DND-41 (cell line): ENCODE results near the gene RBM44.

Experiments used
- EZH2 ChIP-seq: IDR thresholded peaks from 3 replicates; pipeline ENCODE4 v1.6.1; 2012; ENCODE audit warnings: borderline replicate concordance, low read depth, mild to moderate bottlenecking, moderate library complexity, low read length, inconsistent platforms; ENCODE audit not compliant: severe bottlenecking
- TF ChIP-seq, protein P1 (sequence below): IDR thresholded peaks from 2 replicates; pipeline ENCODE4 v1.5.1; 2012; ENCODE audit warnings: borderline replicate concordance, low read length, moderate library complexity, mild to moderate bottlenecking; ENCODE audit not compliant: poor library complexity, severe bottlenecking; ENCODE audit errors: extremely low read depth

DNA sequence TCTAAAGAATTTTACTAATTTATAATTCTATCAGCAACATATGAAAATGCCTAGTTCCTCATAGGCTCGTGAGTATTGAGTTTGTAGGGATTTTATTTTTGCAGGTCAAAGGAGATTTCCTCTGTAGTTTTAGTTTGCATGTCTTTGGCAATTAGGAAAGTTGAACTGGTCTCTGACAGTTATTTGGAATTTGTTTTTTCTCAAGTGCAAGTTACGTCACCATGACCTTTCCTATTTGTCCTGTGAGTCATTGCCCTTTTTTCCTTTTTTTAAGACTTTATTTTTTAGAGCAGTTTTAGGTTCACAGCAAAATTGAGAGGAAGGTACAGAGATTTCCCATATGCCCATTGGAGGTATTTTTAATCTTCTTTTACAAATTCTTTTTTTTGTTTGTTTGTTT, 89.8 kb downstream of the RBM44 start:
- TF ChIP-seq, protein P1, sequence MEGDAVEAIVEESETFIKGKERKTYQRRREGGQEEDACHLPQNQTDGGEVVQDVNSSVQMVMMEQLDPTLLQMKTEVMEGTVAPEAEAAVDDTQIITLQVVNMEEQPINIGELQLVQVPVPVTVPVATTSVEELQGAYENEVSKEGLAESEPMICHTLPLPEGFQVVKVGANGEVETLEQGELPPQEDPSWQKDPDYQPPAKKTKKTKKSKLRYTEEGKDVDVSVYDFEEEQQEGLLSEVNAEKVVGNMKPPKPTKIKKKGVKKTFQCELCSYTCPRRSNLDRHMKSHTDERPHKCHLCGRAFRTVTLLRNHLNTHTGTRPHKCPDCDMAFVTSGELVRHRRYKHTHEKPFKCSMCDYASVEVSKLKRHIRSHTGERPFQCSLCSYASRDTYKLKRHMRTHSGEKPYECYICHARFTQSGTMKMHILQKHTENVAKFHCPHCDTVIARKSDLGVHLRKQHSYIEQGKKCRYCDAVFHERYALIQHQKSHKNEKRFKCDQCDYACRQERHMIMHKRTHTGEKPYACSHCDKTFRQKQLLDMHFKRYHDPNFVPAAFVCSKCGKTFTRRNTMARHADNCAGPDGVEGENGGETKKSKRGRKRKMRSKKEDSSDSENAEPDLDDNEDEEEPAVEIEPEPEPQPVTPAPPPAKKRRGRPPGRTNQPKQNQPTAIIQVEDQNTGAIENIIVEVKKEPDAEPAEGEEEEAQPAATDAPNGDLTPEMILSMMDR: no peak
- TF ChIP-seq EZH2: no peak
